Nucleus accumbens (tissue), 56 donors: Measurements from ENCODE around the gene ZMYND15.
"Not testable (repeated sequence)": the region's sequence is repeated elsewhere in the genome, so short reads cannot be mapped to it uniquely, and the experiment has no call there.

Experiments
- DNase-seq, 56 donors: peaks; one replicate each; lab custom pipeline; 2025; lab: John Stamatoyannopoulos, UW

ZMYND15 gene

GRCh38 chr17:4714340-4715062 is 25.1 kb upstream of the ZMYND15 start:
- not testable (repeated sequence) for DNase-seq

GRCh38 chr17:4715063-4715744 is 24.4 kb upstream of the ZMYND15 start:
- no peak for DNase-seq

DNA sequence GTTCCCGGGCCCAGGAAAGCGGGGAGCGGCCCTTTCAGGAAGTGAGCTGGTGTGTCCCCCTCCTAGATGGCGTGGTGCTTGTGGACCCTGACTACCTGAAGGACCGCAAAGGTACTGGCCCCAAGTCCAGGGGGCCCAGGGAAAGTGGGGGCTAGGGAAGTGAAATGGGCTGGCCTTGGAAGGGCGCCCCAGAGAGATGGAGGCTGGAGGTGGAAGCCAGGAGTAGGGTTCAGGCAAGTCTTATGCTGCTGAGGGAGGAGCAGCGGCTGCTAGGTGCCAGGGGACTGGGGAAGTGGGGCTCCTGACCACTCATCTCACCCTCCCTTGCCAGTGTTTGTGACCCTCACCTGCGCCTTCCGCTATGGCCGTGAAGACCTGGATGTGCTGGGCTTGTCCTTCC is 23.6 kb upstream of the ZMYND15 start:
- no peak for DNase-seq

GRCh38 chr17:4717791-4718190 is 21.8 kb upstream of the ZMYND15 start:
- no peak for DNase-seq

DNA sequence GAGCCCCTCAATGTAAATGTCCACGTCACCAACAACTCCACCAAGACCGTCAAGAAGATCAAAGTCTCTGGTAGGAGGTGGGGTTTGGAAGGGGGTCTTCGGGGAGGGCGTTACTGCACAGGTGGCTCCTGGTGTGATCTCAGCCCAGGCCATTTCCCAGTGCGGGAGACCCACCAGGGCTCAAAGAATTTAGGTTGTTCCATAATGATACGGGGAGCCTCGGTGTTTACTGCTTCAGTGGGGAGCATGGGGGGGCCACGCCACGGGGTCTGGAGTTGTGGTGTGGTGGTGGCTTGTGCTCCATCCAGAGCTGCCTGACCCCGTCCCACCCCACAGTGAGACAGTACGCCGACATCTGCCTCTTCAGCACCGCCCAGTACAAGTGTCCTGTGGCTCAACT is 21.4 kb upstream of the ZMYND15 start:
- no peak for DNase-seq

GRCh38 chr17:4719146-4719545 is 20.5 kb upstream of the ZMYND15 start:
- DNase-seq: no peak

DNA sequence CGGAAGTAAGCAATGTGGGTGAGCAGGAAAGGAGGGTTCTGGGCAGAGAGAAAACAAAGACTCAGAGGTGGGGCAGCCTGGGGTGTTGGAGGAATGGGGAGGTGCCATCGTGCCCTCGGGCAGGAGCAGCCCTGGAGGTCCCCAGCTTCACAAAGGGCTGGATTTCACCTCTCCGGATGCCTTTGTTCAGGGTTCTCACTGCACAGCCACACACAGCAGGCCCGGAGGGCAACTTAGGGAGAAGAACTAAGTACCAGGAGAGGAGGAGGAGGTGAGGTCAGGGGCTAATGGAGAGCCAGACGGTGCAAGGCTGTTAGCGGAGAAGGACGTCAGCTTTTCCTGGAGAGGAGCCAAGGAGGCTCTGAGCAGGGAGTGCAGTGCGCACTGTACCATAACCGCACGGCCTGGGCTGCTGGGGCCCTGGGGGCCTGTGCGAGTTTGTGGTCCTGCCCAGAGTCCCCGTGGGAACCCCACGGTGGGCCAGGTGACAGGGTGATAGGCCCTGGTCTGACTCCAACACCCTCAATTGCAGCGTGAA is 19.9 kb upstream of the ZMYND15 start:
- DNase-seq: no peak

GRCh38 chr17:4720787-4721186 is 18.8 kb upstream of the ZMYND15 start:
- no peak for DNase-seq

GRCh38 chr17:4721203-4722135 is 18.2 kb upstream of the ZMYND15 start:
- DNase-seq: no peak

DNA sequence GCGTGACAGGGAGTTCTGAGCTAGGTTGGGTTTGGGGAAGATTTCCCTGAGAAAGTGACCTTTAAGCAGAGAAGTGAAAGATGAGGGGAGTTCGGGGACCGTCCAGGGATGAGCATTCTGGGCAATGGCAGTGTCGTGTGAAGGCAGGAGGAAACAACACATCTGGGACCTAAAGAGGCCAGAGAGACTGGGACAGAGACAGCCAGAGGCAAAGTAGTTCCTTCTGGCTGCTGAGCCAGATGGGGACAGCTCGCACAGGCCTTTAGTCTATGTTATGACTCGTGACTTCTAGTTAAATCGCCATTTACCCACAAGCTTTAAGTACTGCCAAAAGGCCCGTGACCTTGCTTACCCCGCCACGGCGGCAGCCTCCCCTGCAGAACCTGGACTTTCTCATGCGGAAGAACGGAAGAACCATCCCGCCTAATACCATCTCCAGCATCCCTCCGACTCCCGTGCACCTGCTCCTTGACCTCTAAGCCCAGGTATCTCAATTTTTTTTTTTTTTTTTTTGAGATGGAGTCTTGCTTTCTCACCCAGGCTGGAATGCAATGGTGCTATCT is 16.9 kb upstream of the ZMYND15 start:
- DNase-seq: no peak

GRCh38 chr17:4724650-4725049 is 15.0 kb upstream of the ZMYND15 start:
- DNase-seq: no peak

- DNase-seq: peak in 1 of 56 donors; percentile 15
Observed at GRCh38 chr17:4725646-4726310, 13.9 kb upstream of the ZMYND15 start.

GRCh38 chr17:4728124-4728523 is 11.5 kb upstream of the ZMYND15 start:
- no peak for DNase-seq

DNA sequence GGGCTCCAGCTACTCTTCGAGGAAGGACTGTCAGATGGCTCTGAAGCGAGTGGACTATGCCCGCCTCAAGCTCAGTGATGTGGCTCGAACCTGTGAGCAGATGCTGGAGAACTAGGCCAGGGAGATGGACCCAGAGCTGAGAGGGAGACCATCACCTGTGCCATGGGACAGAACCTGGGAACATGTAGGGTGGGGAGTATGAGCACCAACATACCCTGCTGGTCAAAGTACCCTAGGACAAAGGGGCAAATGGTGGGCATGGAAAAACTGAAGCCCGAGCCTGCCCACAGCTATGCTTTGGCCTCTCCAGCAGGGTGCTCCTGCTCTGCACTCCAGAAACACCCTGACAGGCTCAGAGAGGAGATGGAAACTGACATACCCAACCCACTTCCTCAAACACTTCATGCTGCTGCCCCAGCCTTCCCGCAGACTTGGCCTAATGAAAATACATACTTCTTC is 6.5 kb upstream of the ZMYND15 start:
- DNase-seq: peak in 1 of 56 donors; percentile 14

GRCh38 chr17:4734857-4735475 is 4.7 kb upstream of the ZMYND15 start:
- DNase-seq: no peak

DNA sequence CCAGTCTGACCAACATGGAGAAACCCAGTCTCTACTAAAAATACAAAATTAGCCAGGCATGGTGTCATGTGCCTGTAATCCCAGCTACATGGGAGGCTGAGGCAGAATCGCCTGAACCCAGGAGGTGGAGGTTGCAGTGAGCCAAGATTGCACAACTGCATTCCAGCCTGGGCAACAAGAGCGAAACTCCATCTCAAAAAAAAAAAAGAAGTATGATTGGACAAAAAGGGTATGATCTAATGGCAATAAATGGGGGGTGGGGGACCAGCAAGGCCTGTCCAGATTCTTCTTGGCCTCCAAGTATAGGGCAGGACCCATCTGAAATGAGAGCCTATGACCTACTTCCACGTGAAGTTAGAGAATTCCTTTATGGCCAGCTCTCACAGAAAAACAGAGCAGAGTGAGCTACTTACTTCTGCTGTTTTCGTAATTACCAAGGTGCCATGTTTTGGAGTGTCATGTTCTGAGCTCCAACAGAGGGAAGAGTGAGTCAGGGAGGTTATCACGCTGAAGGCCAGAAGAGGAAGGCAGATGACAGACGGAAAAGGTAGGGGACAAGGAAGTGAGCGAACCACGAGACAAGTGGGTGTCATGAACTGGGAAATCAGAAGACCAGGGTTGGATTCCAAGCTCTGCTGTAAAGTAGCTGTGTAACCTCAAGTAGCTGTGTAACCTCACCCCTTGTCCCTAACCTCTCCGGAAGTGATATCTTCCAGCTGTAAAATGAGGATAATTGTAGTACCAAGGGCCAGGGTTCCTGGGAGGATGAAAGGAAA is 3.6 kb upstream of the ZMYND15 start:
- DNase-seq: peak in 4 of 56 donors; percentile 4 to 33 (median 14)

GRCh38 chr17:4738136-4739121 is 1.2 kb upstream of the ZMYND15 start:
- DNase-seq: no peak
